Colonic mucosa (tissue), 4 donors: ENCODE results near the gene POTEC. TPM values are rescaled to one million over a fixed set of nuclear protein-coding genes. Genes with fewer than 3 reads are reported as not detected.
"Not testable (repeated sequence)": the region's sequence is repeated elsewhere in the genome, so short reads cannot be mapped to it uniquely, and the experiment has no call there.

Experiments used
- DNase-seq: peaks from one replicate; pipeline ENCODE4 v3.0.0-alpha.2; 2020
- H3K27ac ChIP-seq: fragments of 200-600 bp; one replicate; pipeline ENCODE4 v1.8.0; 2021
- H3K27me3 ChIP-seq: fragments of 200-600 bp; one replicate; pipeline ENCODE4 v1.8.0; 2021
- H3K36me3 ChIP-seq: fragments of 200-600 bp; one replicate; pipeline ENCODE4 v1.8.0; 2021
- H3K4me1 ChIP-seq: fragments of 200-600 bp; one replicate; pipeline ENCODE4 v1.8.0; 2021; ENCODE audit warnings: mild to moderate bottlenecking
- H3K4me3 ChIP-seq: fragments of 200-600 bp; one replicate; pipeline ENCODE4 v1.8.0; 2021
- H3K9ac ChIP-seq, 2 donors: one replicate each; pipeline ENCODE4 v1.7.0; 2013; ENCODE audit warnings: control low read depth in 2 of 2, low read depth in 2 of 2, low read length in 2 of 2
- H3K9me3 ChIP-seq: fragments of 200-600 bp; one replicate; pipeline ENCODE4 v1.8.0; 2021
- intact Hi-C: fragments of 100-400 bp; cut with DNase I; formaldehyde crosslinking; loops from one replicate; pipeline ENCODE4 v1.14.1; 2022
- total RNA-seq, 2 donors: library from RNA; stranded (reverse); fragmentation: NEBNext Ultra II Directional in 1 of 2; extraction: Animal tissue kit (Norgen Biotek cat#: 25700) in 1 of 2; gene quantifications; one replicate each; pipeline ENCODE4 v1.2.1, GENCODE V29; 2021
- TF ChIP-seq, protein P1 (sequence below): fragments of 200-600 bp; IDR thresholded peaks from one replicate; pipeline ENCODE4 v1.8.0; 2022; ENCODE audit warnings: antibody characterized with exemption, mild to moderate bottlenecking
- donor health status: healthy.
- donor health status: DM: no; HTN: no; CAD: no.
- donor health status: DM: no; HTN: no; CAD: no.

POTEC gene
- total RNA-seq, result not detected

- intact Hi-C loops, DNase-seq, H3K4me3 ChIP-seq, H3K9me3 ChIP-seq, H3K36me3 ChIP-seq, H3K27ac ChIP-seq, H3K4me1 ChIP-seq, H3K9ac ChIP-seq, H3K27me3 ChIP-seq: not testable (repeated sequence)
These were observed at the start of gene POTEC for GRCh38 chr18:14543446-14543964. Gene POTEC, minus strand, starts transcription at chr18:14543600. Its CDS starts 454 bp downstream, at chr18:14543146.

DNA sequence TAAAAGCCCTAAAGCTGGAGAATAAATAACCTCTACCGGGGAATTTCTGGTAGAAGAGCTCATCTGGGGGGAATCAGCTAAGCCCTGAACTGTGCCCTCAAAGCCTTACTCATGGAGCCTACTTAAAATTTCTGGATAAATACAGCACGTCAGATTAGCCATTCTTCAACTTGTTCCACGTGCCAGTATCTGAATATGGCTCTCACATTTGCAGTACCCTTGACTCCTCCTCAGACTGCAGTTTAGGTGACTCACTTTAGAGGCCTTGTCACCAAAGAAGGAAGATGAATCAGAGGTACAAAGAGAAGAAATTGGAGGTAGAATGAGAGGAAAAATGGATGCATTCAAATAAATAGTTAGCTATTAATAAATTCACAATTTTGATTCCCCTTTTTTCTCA is 34.6 kb upstream of the POTEC start:
- Histone ChIP-seq H3K9ac (no peak overlapping the region), H3K9me3 (no peaks in the 10 kb centered on the region), H3K36me3 (no peaks in the 10 kb centered on the region), H3K4me3 (no peak overlapping the region), H3K27me3 (no peaks in the 10 kb centered on the region), H3K4me1 (no peaks in the 10 kb centered on the region), H3K27ac (no peak overlapping the region)
- intact Hi-C loops, result no loop called here
- TF ChIP-seq, protein P1, sequence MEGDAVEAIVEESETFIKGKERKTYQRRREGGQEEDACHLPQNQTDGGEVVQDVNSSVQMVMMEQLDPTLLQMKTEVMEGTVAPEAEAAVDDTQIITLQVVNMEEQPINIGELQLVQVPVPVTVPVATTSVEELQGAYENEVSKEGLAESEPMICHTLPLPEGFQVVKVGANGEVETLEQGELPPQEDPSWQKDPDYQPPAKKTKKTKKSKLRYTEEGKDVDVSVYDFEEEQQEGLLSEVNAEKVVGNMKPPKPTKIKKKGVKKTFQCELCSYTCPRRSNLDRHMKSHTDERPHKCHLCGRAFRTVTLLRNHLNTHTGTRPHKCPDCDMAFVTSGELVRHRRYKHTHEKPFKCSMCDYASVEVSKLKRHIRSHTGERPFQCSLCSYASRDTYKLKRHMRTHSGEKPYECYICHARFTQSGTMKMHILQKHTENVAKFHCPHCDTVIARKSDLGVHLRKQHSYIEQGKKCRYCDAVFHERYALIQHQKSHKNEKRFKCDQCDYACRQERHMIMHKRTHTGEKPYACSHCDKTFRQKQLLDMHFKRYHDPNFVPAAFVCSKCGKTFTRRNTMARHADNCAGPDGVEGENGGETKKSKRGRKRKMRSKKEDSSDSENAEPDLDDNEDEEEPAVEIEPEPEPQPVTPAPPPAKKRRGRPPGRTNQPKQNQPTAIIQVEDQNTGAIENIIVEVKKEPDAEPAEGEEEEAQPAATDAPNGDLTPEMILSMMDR, result no peak
- DNase-seq, result no peak

GRCh38 chr18:14559502-14559901 is 16.1 kb upstream of the POTEC start:
- H3K36me3 ChIP-seq, H3K9ac ChIP-seq, H3K4me1 ChIP-seq, H3K4me3 ChIP-seq, intact Hi-C loops, H3K27ac ChIP-seq, DNase-seq, H3K9me3 ChIP-seq, H3K27me3 ChIP-seq: not testable (repeated sequence)

DNA sequence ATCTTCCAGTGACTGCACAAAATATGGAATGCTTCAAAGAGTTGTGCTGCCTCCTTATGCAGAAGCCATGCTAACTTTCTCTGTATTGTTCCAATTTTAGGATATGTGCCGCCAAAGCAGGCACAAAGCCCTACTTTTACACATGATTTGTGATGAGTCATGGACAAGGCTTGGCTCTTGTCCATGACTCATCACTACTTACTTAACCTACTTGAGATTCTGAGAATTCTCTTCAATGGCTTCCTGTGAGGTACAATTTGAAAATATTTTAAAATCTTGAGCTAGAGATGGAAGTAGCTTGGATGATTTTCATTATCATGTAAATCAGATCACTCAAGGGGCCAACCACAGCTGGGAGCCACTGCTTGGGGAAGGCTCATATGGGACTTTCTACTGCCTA is 11.7 kb downstream of the POTEC start:
- intact Hi-C loops, H3K9me3 ChIP-seq, H3K27ac ChIP-seq, H3K9ac ChIP-seq, DNase-seq, H3K4me1 ChIP-seq, H3K4me3 ChIP-seq, H3K27me3 ChIP-seq, H3K36me3 ChIP-seq: not testable (repeated sequence)

DNA sequence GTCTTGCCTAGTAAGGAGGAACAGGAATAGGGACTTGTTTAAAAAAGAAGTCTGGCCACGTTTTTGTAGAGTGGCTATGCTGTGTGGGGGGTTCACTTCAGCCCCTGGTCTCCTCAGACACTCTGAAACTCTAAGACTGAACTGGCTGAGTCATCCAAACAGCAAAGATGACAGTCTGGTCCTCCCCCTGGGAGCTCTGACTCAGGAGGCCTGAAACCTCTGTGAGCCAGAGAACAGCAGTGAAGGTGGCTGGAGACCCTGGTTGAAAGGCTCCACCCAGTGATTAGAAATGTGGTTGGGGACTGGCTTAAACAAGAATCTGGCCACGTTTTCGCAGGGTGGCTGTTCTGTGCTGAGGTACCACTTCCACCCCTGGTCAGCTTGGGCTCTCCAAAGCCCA is 32.7 kb downstream of the POTEC start:
- intact Hi-C loops, H3K9me3 ChIP-seq, H3K4me1 ChIP-seq, H3K27ac ChIP-seq, H3K4me3 ChIP-seq, DNase-seq, H3K27me3 ChIP-seq, H3K9ac ChIP-seq, H3K36me3 ChIP-seq: not testable (repeated sequence)

DNA sequence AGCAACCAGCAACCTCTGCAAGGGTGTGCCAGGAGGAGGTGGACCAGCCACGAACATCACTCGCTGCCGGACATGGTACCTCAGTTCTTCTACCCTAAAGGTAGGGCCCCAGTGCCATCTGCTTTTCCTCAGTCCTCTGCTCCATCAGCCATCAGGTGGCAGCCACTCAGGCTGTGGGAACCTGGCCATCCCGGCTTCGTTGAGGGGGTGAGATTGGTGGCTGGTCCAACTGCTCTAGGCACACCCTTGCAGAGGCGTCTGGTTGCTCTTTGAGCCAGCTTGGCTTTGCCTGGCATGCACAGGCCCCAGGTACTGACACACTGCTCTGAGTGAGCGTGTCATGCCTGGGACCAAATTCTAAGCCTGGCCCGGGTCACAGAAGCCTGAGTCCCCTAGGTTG is 39.7 kb downstream of the POTEC start:
- intact Hi-C loops, H3K4me3 ChIP-seq, DNase-seq, H3K27ac ChIP-seq, H3K4me1 ChIP-seq, H3K9me3 ChIP-seq, H3K27me3 ChIP-seq, H3K9ac ChIP-seq, H3K36me3 ChIP-seq: not testable (repeated sequence)

DNA sequence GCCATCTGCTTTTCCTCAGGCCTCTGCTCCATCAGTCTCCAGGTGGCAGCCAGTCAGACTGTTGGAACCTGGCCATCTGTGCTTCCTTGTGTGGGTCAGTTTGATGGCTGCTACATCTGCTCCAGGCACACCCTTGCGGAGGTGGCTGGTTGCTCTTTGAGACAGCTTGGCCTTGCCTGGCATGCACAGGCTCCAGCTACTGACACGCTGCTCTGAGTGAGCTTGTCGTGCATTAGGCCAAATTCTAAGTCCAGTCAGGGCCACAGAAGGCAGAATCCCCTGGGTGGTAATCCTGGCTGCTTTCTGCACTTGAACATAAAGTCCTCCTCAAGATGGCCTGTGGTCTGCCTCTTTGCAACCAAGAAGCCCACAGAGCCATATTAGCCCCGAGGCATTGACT is 41.5 kb downstream of the POTEC start:
- H3K9ac ChIP-seq, H3K27ac ChIP-seq, intact Hi-C loops, H3K4me3 ChIP-seq, H3K9me3 ChIP-seq, H3K27me3 ChIP-seq, H3K4me1 ChIP-seq, H3K36me3 ChIP-seq, DNase-seq: not testable (repeated sequence)

DNA sequence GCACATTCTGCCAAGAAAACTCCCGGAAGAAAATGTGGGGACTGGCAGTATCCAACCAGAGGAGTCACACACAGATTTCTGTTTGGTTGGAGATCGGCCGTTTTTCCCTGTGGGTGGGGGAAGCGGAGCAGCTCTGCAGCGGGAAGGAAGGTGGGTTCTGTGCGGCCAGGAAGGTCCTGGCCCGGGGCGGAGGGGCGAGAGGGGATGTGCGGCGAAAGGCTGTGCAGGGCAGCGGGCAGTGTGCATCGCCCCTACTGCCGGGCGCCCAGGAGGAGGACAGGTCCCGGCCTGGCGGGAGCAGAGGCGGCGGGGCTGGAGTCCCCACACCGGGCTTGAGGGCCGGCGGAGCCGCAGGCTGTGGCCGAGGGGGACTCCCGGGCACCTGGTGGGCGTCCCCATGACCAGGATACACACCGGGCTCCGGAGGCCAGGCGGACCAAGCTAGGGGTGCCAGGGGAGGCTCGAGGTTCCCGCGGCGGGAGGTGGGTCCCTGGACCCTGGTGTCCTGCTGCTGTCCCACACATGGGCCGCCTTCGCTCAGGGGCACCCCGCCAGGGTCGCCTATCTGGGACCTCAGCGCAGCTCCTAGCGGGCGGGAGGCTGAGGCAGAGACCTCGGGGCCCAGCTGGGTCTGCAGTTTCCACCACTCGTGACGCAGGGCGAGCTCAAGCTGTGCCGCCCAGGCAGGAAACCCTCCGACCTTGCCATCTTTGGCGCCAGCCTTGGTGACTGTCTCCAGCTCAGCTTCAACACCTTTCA is 54.0 kb downstream of the POTEC start:
- H3K4me3 ChIP-seq, H3K27me3 ChIP-seq, H3K36me3 ChIP-seq, intact Hi-C loops, H3K27ac ChIP-seq, H3K9me3 ChIP-seq, DNase-seq, H3K9ac ChIP-seq, H3K4me1 ChIP-seq: not testable (repeated sequence)

- H3K4me1 ChIP-seq, H3K27ac ChIP-seq, H3K9me3 ChIP-seq, H3K9ac ChIP-seq, H3K36me3 ChIP-seq, H3K27me3 ChIP-seq, H3K4me3 ChIP-seq, intact Hi-C loops, DNase-seq: not testable (repeated sequence)
These were observed 54.6 kb downstream of the POTEC start for GRCh38 chr18:14488789-14489188.

GRCh38 chr18:14486926-14487580 is 56.3 kb downstream of the POTEC start:
- H3K9me3 ChIP-seq, H3K4me3 ChIP-seq, H3K9ac ChIP-seq, H3K27me3 ChIP-seq, intact Hi-C loops, H3K4me1 ChIP-seq, H3K36me3 ChIP-seq, H3K27ac ChIP-seq, DNase-seq: not testable (repeated sequence)

- H3K9me3 ChIP-seq, H3K4me1 ChIP-seq, H3K9ac ChIP-seq, H3K27me3 ChIP-seq, DNase-seq, H3K4me3 ChIP-seq, intact Hi-C loops, H3K27ac ChIP-seq, H3K36me3 ChIP-seq: not testable (repeated sequence)
These were observed 64.3 kb downstream of the POTEC start for GRCh38 chr18:14479076-14479475.

DNA sequence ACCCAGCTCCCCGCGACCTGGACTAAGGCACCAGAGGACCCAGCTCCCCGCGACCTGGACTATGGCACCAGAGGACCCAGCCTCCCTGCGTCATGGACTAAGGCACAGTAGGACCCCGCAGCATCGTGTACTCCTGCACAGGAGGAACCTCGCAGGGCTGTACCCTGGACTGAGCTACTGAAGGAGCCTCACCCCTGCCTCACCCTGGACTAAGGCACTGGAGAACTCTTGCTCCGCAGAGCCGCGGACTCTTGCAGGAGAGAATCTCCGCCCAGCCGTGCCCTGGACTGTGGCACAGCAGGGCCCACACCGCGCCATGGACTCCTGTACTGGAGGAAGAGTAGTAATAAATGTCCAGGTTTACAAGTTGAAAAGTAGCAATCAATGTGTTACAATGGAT is 67.9 kb downstream of the POTEC start:
- DNase-seq, H3K27ac ChIP-seq, intact Hi-C loops: not testable (repeated sequence)

More for the DNA sequence above, 67.9 kb downstream of the POTEC start:
- H3K4me3 ChIP-seq, H3K9me3 ChIP-seq, H3K27me3 ChIP-seq, H3K4me1 ChIP-seq, H3K36me3 ChIP-seq, H3K9ac ChIP-seq: not testable (repeated sequence)
